SKM-1 (cell line): ENCODE data around the gene UBALD1.

Experiments
- DNase-seq: peaks from one replicate; lab custom pipeline; 2025; ENCODE audit not compliant: unreplicated experiment; lab: John Stamatoyannopoulos, UW

The UBALD1 gene

GRCh38 chr16:4561596-4561995 lies 53.1 kb downstream of the UBALD1 start:
- DNase-seq, result no peak
